Measurements from ENCODE around the gene SPAG9. TPM values are rescaled to one million over a fixed set of nuclear protein-coding genes. Genes with fewer than 3 reads are reported as not detected.

Gene SPAG9
- total RNA-seq, 1 experiment from 2014 or later: 55.3 TPM

DNA sequence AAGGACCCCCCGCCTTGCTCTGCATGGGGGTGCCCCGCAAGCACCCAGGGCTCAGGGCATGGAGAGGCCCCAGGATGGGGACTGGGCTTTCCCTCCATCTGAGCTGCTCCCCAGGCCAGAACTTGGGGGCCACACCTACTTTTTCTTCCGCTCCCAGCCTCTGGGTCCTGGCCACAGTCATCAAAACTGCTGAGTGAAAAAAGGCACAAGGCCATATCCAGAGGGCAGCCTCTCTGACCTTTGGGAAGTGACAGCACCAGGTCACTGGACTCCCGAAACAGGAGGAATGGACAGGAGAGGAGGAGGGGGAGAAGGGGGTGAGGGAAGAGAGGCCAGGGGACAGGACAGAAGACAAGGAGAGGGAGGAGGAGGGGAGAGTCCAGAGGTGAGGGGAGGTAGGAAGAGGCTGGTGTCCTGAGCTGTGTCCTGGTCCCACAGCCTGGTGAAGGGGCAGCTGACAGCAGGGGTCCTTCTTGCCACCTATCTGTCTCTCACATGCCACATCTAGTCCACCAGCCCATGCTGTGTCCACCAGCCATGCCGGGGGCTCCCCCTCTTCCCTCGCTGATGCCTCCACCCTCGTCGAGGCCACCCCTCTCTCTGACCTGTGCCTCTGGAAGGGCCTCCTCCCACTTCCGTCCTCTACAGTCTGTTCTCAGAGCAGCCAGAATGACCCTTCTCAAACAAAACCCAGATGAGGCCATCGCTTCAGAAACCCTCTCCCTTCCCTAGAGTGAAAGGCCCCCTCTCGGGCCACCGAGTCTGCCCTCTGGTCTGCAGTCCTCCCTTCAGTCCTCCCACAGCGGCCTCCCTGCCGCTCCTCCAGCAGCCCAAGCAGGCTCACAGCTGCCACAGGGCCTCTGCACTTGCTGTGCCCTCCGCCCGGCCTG, 180.6 kb downstream of the SPAG9 start:
- DNase-seq (ENCODE audit: low read depth): no peak

- no peak for DNase-seq (ENCODE audit: low read depth)
These were observed 181.2 kb downstream of the SPAG9 start for GRCh38 chr17:50939542-50939794.

GRCh38 chr17:50938821-50939541, 181.7 kb downstream of the SPAG9 start:
- DNase-seq (ENCODE audit: low read depth): peak; percentile 24

- no peak for DNase-seq (ENCODE audit: low read depth)
These were observed 184.7 kb downstream of the SPAG9 start for GRCh38 chr17:50935996-50936266.

DNA sequence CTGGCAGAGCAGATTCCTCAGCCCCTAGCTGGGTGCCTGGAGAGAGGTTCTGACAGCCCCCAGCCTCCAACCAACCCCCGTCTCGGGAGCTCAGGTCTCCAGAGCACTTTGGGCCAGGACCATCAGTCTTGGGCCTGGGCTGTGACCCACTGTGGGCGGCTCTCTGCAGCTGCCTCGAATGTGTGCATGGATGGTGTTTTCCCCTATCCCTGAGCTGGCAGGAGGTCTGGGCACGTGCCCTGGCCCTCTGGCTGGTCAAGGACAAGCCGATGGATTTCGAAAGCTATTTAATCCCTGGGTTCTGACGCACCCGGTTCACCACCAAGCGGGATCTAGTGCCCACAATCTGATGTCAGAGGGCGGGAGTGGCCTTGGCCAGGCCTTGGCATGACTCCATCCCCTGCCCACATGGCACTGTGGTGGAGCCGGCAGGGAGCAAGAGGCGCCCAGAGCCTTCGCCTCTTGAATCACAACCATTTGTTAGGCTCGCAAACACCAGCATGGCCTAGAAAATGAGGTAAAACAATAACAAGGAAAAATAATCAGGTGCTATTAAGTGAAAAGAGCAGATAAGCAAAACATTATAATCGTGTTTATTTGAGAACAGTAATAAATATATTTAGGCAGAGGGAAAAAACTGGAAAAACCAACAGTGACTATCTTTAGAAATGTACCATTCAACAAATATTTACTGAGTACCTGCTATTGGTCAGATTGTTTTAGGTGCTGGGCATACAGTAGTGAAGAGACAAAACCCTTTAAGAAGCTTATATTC, 185.3 kb downstream of the SPAG9 start:
- DNase-seq (ENCODE audit: low read depth): peak; percentile 93

DNA sequence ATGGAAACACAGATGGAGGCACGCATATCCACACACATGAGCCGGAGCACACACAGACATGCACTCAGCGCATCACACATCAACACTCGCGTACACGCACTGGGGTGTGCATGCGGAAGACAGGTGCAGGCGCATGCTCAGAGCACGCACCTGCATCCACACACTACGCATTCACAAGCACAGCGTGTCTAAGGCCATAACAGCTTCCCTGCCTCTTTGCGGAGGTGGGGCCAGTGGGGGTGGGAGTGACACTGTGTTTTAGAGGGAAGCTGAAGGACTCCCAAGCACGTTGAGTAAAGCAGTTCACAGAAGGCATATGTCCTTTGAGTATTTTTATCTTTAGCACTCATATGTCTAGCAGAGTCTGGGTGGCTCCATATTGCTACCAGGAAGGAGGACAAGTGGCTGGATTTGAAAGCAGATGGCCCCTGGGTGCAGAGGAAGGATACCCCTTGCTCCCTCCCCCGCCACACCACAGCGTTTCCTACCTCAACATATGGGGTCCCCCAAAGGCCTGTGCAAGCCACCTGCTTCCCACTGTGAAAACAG, 185.9 kb downstream of the SPAG9 start:
- no peak for DNase-seq (ENCODE audit: low read depth)

DNA sequence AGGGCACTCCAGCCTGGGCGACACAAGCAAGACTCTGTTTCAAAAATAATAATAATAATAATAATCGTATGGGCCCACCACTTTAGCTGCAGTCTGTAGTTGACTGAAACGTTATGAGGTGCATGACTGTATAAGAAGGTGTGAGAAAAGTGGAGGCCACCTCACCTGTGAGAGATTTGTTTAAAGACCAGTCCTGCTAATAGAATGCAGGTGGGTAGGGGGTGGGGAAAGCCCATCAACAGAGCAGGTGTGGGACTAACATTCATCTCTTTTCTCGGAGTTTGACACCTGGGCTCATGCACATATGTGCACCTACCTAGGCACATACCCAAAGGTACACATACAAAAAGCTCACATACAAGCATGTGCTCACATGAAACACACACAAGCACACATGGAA, 186.5 kb downstream of the SPAG9 start:
- no peak for DNase-seq (ENCODE audit: low read depth)

- DNase-seq (ENCODE audit: low read depth): peak; percentile 88
These were observed 189.3 kb downstream of the SPAG9 start for GRCh38 chr17:50931144-50931908.

GRCh38 chr17:50928646-50929045, 192.0 kb downstream of the SPAG9 start:
- DNase-seq (ENCODE audit: low read depth): no peak

DNA sequence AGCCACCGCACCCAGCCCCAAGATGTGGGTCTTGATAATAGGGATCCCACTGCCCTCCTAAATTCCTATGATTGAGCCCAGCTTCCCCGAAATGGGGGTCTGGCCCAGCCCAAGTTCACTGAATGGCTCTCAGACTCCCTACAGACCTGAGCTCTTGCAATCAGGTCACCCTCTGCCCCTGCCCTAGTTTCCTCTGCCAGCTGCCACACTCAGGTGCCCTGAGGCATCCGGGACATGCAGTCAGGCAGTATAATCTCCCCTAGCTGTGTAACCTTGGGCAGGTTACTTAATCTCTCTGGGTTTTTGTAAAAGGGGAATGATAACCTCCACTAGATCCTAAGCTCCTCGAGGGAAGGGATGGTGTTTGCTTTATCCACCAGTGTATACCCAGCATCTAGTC, 193.4 kb downstream of the SPAG9 start:
- DNase-seq (ENCODE audit: low read depth): no peak

GRCh38 chr17:50926523-50926922, 194.1 kb downstream of the SPAG9 start:
- no peak for DNase-seq (ENCODE audit: low read depth)

GRCh38 chr17:50925296-50925891, 195.3 kb downstream of the SPAG9 start:
- no peak for DNase-seq (ENCODE audit: low read depth)

DNA sequence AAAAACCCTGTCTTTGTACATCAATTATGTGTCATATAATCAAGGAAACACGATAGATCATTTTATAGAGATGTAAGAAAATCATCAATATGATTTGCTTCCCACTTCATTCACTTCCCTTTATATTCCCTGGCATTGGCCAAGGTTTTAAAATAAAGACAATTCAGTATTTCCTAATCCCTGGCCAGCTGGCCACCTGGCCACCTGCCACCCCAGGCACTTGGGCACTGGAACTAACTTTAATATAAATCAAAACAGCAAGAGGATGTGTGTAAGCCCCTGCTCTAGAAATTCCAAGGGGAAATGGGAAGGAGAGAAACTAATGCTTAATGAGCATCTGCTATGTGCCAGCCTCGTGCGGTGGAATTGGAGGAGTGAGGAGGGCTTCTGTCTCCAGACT, 195.9 kb downstream of the SPAG9 start:
- no peak for DNase-seq (ENCODE audit: low read depth)

DNA sequence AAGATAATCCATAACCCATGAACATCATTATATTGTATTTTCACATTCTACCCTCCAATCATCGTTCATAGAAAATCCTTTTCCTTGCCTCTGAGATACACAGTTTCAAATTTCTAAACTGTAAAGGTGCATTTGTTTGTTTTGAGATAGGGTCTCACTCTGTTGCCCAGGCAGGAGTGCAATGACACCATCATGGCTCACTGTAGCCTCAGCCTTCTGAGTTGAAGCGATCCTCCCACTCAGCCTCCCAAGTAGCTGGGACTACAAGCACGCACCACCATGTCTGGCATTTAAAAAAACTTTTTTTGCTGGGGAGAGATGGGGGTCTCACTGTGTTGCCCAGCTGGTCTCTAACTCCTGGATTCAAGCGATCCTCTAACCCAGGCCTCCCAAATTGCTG, 196.4 kb downstream of the SPAG9 start:
- no peak for DNase-seq (ENCODE audit: low read depth)

DNA sequence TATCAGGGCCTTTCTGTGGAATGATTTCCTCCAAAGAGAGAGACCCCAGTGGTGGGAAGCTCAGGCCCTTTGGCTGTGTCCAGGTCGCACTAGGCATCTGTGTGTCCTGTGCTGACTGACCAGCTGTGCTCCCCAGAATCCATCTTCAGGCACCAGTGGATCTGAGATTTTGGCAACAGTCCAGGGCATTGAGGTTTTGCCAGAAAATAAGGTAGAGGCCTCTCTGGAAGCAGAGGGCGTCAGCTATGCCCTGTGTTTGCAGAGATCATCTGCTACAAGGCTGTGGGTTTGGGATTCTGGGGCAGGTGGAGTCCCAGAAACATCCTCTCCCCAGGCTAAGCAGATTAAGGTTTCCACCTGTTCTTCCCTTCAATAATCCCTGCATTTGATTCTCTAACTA, 197.1 kb downstream of the SPAG9 start:
- DNase-seq (ENCODE audit: low read depth): peak; percentile 22

DNA sequence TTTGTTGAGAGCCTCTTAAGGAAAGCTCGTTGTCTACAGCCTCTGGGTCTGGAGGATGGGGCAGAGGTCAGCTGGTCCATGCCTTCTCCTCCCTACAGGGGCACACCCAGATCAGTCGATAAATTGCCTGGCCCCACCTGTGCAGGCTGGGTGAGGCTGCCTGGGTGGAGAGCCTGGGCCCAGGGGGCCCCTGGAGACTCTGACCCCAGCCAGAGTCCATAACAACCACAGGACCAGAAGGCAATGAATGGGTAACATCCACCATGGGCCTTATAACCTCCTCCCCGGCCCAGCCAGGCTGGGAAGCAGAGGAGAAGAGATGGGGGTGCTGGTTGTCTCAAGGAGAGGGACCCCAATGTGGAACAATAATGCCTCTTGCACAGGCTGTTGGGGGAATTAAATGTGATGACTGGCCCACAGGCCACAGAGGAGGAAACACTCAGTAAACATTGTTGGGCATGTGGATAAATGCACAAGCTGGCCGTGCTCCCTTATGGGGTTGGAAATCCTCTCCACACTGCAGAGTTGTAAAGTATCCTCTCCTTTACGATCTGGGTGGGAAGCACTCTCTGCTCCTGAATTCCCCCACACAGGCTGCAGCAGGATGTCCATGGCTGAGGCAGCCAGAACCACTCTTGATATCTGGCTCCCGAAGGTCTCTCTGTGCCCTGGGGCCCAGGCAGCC, 197.8 kb downstream of the SPAG9 start:
- DNase-seq (ENCODE audit: low read depth): no peak

DNA sequence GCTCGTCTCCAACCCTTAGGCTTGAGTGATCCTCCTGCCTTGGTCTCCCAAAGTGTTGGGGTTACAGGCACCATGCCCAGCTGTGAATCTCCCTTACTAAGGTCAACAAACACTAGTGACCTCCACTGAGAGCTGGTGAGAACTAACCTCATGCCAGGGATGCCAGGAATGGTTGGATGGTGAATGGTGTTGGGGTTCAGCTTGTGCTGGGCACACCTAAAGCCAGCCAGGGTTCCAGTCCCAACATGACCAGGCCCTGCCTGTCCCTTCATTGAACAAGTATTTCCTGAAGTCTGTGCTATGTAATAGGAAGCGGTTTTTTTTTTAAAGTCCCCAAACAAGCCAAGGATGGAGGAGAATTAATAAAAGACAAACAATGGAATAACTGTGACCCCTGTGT, 198.6 kb downstream of the SPAG9 start:
- DNase-seq (ENCODE audit: low read depth): no peak

DNA sequence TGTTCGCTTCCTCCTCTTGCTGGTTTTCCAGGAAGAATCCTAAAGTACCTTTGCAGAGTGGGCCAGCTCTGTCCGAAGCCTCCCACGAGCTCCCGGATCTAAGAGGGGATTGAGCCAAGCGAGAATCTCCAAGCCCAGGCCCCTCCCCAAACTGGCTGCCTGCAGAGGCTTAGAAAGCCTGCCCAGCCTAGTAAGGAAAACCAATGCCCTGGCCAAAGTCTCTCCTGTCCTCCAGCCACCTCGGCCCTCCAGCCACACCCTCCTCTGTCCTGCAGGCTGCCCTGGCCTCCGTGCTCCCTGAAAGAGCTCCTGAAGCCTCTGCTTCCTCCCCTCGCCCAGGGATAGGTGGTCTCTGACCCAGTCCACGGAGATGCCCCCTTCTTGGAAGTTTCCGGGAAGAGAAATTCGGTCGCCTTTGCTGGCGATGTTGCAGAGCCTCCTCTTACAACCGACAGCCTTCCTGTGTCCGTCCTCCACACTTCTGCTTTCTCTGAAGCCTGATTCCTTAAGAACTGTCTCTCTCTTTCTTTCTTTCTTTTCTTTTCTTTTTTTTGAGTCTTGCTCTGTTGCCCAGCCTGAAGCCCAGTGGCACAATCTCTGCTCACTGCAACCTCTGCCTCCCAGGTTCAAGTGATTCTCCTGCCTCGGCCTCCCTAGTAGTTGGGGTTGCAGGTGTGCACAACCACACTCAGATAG, 199.6 kb downstream of the SPAG9 start:
- no peak for DNase-seq (ENCODE audit: low read depth)

- DNase-seq (ENCODE audit: low read depth): no peak
These were observed 200.6 kb downstream of the SPAG9 start for GRCh38 chr17:50920041-50920410.

- DNase-seq (ENCODE audit: low read depth): peak; percentile 88
These were observed 201.2 kb downstream of the SPAG9 start for GRCh38 chr17:50919321-50920040.

Data from RPMI7951 (cell line).